ENCODE measurements around the gene DEF6.

DEF6 gene

DNA sequence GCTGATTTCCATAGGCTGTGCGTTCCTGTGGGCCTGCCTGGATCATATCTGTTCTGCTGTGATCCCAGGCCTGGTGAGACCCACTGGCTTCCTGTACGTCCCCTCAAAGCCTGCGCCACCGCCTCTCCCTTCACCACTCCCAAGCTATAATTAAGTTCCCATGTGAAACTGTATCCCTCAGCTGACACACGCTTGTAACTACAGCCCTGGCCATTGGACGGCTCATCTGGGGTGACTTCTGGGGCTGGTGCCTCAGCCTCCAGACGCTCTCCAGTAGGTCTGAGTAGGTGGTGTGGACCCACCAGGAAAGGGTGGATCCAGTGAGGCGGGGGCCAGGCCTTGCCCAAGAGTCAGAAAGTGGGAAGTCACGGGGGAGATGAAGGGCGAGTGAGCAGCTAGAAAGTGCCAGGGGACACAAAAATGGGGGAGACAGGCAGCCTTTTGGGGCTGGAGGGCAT lies 65.7 kb downstream of the DEF6 start:
- DNase-seq (ENCODE audit: low spot score): no peak
- Histone ChIP-seq H4K91ac (ENCODE audit: low read depth, low read length, poor library complexity) (no peak overlapping the region), H3K14ac (ENCODE audit: low read length) (no peak overlapping the region), H3K4me2 (ENCODE audit: insufficient read depth, low read length, poor library complexity, severe bottlenecking) (no peak overlapping the region), H3K4me1 (ENCODE audit: control insufficient read depth in 2 of 2, insufficient read depth in 1 of 2, low read depth in 1 of 2, low read length in 2 of 2) (peaks cover 0 to 10% of the 10 kb centered on the region in 2 donors), H3K23ac (ENCODE audit: low read depth, low read length, poor library complexity) (no peak overlapping the region), H3K18ac (ENCODE audit: low read length) (peak overlapping the region; percentile 31), H3K9ac (ENCODE audit: low read depth, low read length, poor library complexity) (no peak overlapping the region), H2BK15ac (ENCODE audit: low read length) (peak overlapping the region; percentile 62), H2AK5ac (ENCODE audit: low read depth, low read length) (no peak overlapping the region), H4K8ac (ENCODE audit: low read depth, low read length) (no peak overlapping the region), H3K4me3 (ENCODE audit: low read length in 2 of 2) (no peak overlapping the region), H3K27ac (replicated peaks; ENCODE audit: low read length) (peak overlapping the region; percentile 15), H3K27me3 (ENCODE audit: control insufficient read depth in 3 of 3, insufficient read depth in 3 of 3, low read depth in 1 of 3, low read length in 3 of 3) (no peaks in the 10 kb centered on the region), H2BK120ac (ENCODE audit: low read depth, low read length) (no peak overlapping the region), H2AFZ (ENCODE audit: low read length) (no peak overlapping the region), H2BK5ac (ENCODE audit: low read length) (peak overlapping the region; percentile 43), H3K4ac (ENCODE audit: low read length) (no peak overlapping the region), H3K79me1 (ENCODE audit: low read depth, low read length) (peaks cover 2% of the 10 kb centered on the region), H3K9me3 (replicated peaks in 1 of 2; ENCODE audit: control insufficient read depth in 2 of 2, insufficient read depth in 1 of 2, low read depth in 1 of 2, low read length in 2 of 2) (no peaks in the 10 kb centered on the region), H3K36me3 (replicated peaks in 1 of 2; ENCODE audit: control insufficient read depth in 2 of 2, insufficient read depth in 2 of 2, low read length in 2 of 2) (no peaks in the 10 kb centered on the region), H2BK12ac (ENCODE audit: low read length) (no peak overlapping the region)
- no CpG with 5 or more reads among the region's 10 CpGs for WGBS, 2 donors (ENCODE audit: extremely low coverage in 2 of 2, insufficient read length in 2 of 2, insufficient replicate concordance in 1 of 2)

- DNase-seq (ENCODE audit: low spot score): no peak
- Histone ChIP-seq H3K27me3 (ENCODE audit: control insufficient read depth in 3 of 3, insufficient read depth in 3 of 3, low read depth in 1 of 3, low read length in 3 of 3) (no peaks in the 10 kb centered on the region), H3K4ac (ENCODE audit: low read length) (no peak overlapping the region), H2BK12ac (ENCODE audit: low read length) (no peak overlapping the region), H3K14ac (ENCODE audit: low read length) (no peak overlapping the region), H3K9me3 (replicated peaks in 1 of 2; ENCODE audit: control insufficient read depth in 2 of 2, insufficient read depth in 1 of 2, low read depth in 1 of 2, low read length in 2 of 2) (no peaks in the 10 kb centered on the region), H4K91ac (ENCODE audit: low read depth, low read length, poor library complexity) (no peak overlapping the region), H2AFZ (ENCODE audit: low read length) (no peak overlapping the region), H2AK5ac (ENCODE audit: low read depth, low read length) (no peak overlapping the region), H3K27ac (replicated peaks; ENCODE audit: low read length) (no peak overlapping the region), H3K9ac (ENCODE audit: low read depth, low read length, poor library complexity) (no peak overlapping the region), H3K36me3 (replicated peaks in 1 of 2; ENCODE audit: control insufficient read depth in 2 of 2, insufficient read depth in 2 of 2, low read length in 2 of 2) (no peaks in the 10 kb centered on the region), H2BK5ac (ENCODE audit: low read length) (no peak overlapping the region), H2BK15ac (ENCODE audit: low read length) (no peak overlapping the region), H2BK120ac (ENCODE audit: low read depth, low read length) (no peak overlapping the region), H3K23ac (ENCODE audit: low read depth, low read length, poor library complexity) (no peak overlapping the region), H3K79me1 (ENCODE audit: low read depth, low read length) (peaks cover 2% of the 10 kb centered on the region), H3K4me2 (ENCODE audit: insufficient read depth, low read length, poor library complexity, severe bottlenecking) (no peak overlapping the region), H3K4me3 (ENCODE audit: low read length in 2 of 2) (no peak overlapping the region), H3K18ac (ENCODE audit: low read length) (no peak overlapping the region), H4K8ac (ENCODE audit: low read depth, low read length) (no peak overlapping the region), H3K4me1 (ENCODE audit: control insufficient read depth in 2 of 2, insufficient read depth in 1 of 2, low read depth in 1 of 2, low read length in 2 of 2) (peaks cover 3 to 11% of the 10 kb centered on the region in 2 donors)
- WGBS, 2 donors (ENCODE audit: extremely low coverage in 2 of 2, insufficient read length in 2 of 2, insufficient replicate concordance in 1 of 2): no CpG with 5 or more reads among the region's 6 CpGs
Observed at GRCh38 chr6:35365594-35366203, 68.1 kb downstream of the DEF6 start.

DNA sequence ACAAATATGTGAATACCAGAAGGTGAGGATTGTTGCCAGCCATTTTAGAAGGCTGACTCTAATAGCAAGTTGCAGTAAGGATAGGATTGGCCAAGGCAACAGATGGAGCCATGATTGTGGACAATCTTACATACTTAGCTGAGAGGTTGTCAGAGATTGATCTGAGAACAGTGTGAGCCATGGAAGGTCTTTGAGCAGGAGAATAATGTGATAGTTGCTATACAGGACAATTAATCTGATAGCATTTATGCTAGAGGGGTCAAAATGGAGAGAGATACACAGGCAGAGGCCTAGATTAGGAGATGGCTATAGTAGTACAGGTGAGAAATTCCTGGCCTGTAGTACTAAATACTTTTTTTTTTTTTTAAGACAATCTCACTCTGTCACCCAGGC lies 68.6 kb downstream of the DEF6 start:
- Histone ChIP-seq H4K91ac (ENCODE audit: low read depth, low read length, poor library complexity) (no peak overlapping the region), H3K4ac (ENCODE audit: low read length) (no peak overlapping the region), H3K4me2 (ENCODE audit: insufficient read depth, low read length, poor library complexity, severe bottlenecking) (no peak overlapping the region), H4K8ac (ENCODE audit: low read depth, low read length) (no peak overlapping the region), H3K36me3 (replicated peaks in 1 of 2; ENCODE audit: control insufficient read depth in 2 of 2, insufficient read depth in 2 of 2, low read length in 2 of 2) (no peaks in the 10 kb centered on the region), H3K27ac (replicated peaks; ENCODE audit: low read length) (no peak overlapping the region), H3K79me1 (ENCODE audit: low read depth, low read length) (peaks cover 2% of the 10 kb centered on the region), H2AK5ac (ENCODE audit: low read depth, low read length) (no peak overlapping the region), H3K23ac (ENCODE audit: low read depth, low read length, poor library complexity) (no peak overlapping the region), H3K9ac (ENCODE audit: low read depth, low read length, poor library complexity) (no peak overlapping the region), H2BK15ac (ENCODE audit: low read length) (no peak overlapping the region), H2AFZ (ENCODE audit: low read length) (no peak overlapping the region), H2BK12ac (ENCODE audit: low read length) (no peak overlapping the region), H3K9me3 (replicated peaks in 1 of 2; ENCODE audit: control insufficient read depth in 2 of 2, insufficient read depth in 1 of 2, low read depth in 1 of 2, low read length in 2 of 2) (no peaks in the 10 kb centered on the region), H3K4me1 (ENCODE audit: control insufficient read depth in 2 of 2, insufficient read depth in 1 of 2, low read depth in 1 of 2, low read length in 2 of 2) (peaks cover 3 to 11% of the 10 kb centered on the region in 2 donors), H3K4me3 (ENCODE audit: low read length in 2 of 2) (no peak overlapping the region), H2BK120ac (ENCODE audit: low read depth, low read length) (no peak overlapping the region), H3K14ac (ENCODE audit: low read length) (no peak overlapping the region), H2BK5ac (ENCODE audit: low read length) (no peak overlapping the region), H3K27me3 (ENCODE audit: control insufficient read depth in 3 of 3, insufficient read depth in 3 of 3, low read depth in 1 of 3, low read length in 3 of 3) (no peaks in the 10 kb centered on the region), H3K18ac (ENCODE audit: low read length) (no peak overlapping the region)
- no peak for DNase-seq (ENCODE audit: low spot score)

- Histone ChIP-seq H3K14ac (ENCODE audit: low read length) (no peak overlapping the region), H4K91ac (ENCODE audit: low read depth, low read length, poor library complexity) (no peak overlapping the region), H3K79me1 (ENCODE audit: low read depth, low read length) (peaks cover 2% of the 10 kb centered on the region), H4K8ac (ENCODE audit: low read depth, low read length) (no peak overlapping the region), H3K4ac (ENCODE audit: low read length) (no peak overlapping the region), H2BK120ac (ENCODE audit: low read depth, low read length) (no peak overlapping the region), H3K36me3 (replicated peaks in 1 of 2; ENCODE audit: control insufficient read depth in 2 of 2, insufficient read depth in 2 of 2, low read length in 2 of 2) (no peaks in the 10 kb centered on the region), H2BK15ac (ENCODE audit: low read length) (no peak overlapping the region), H2AFZ (ENCODE audit: low read length) (no peak overlapping the region), H2BK12ac (ENCODE audit: low read length) (no peak overlapping the region), H2AK5ac (ENCODE audit: low read depth, low read length) (no peak overlapping the region), H3K27me3 (ENCODE audit: control insufficient read depth in 3 of 3, insufficient read depth in 3 of 3, low read depth in 1 of 3, low read length in 3 of 3) (no peaks in the 10 kb centered on the region), H3K4me3 (ENCODE audit: low read length in 2 of 2) (no peak overlapping the region), H3K4me1 (ENCODE audit: control insufficient read depth in 2 of 2, insufficient read depth in 1 of 2, low read depth in 1 of 2, low read length in 2 of 2) (peaks cover 3 to 11% of the 10 kb centered on the region in 2 donors), H2BK5ac (ENCODE audit: low read length) (no peak overlapping the region), H3K23ac (ENCODE audit: low read depth, low read length, poor library complexity) (no peak overlapping the region), H3K4me2 (ENCODE audit: insufficient read depth, low read length, poor library complexity, severe bottlenecking) (no peak overlapping the region), H3K27ac (replicated peaks; ENCODE audit: low read length) (no peak overlapping the region), H3K9me3 (replicated peaks in 1 of 2; ENCODE audit: control insufficient read depth in 2 of 2, insufficient read depth in 1 of 2, low read depth in 1 of 2, low read length in 2 of 2) (no peaks in the 10 kb centered on the region), H3K18ac (ENCODE audit: low read length) (no peak overlapping the region), H3K9ac (ENCODE audit: low read depth, low read length, poor library complexity) (no peak overlapping the region)
- WGBS, 2 donors (ENCODE audit: extremely low coverage in 2 of 2, insufficient read length in 2 of 2, insufficient replicate concordance in 1 of 2): no CpG with 5 or more reads among the region's 5 CpGs
- DNase-seq (ENCODE audit: low spot score): no peak
Observed at GRCh38 chr6:35367646-35368037, 70.0 kb downstream of the DEF6 start.
